ENCODE data around the gene FXYD3. TPM values are rescaled to one million over a fixed set of nuclear protein-coding genes. Genes with fewer than 3 reads are reported as not detected.

FXYD3 gene
- total and polyA plus RNA-seq, 2 experiments from 2014 or later: 0.81 TPM; not detected in 1

GRCh38 chr19:35159606-35160005 lies 44.0 kb downstream of the FXYD3 start (continued):
- no peak for TF ChIP-seq ZNF462 (CRISPR knock-in tag; IDR thresholded peaks at IDR 0.05)
- no peak for TF ChIP-seq CTCF (conservative IDR thresholded peaks at IDR 0.05; ENCODE audit: low read depth in 2 of 2)
- TF ChIP-seq REST (IDR thresholded peaks at IDR 0.05; ENCODE audit: unreplicated experiment): no peak
- no peak for TF ChIP-seq POLR2AphosphoS5 (IDR thresholded peaks at IDR 0.05; ENCODE audit: low read depth)

Data from GM23338 (cell line).